Thyroid gland (tissue), 4 donors: ENCODE results near the gene ZNF598. TPM values are rescaled to one million over a fixed set of nuclear protein-coding genes. Genes with fewer than 3 reads are reported as not detected.
"Not testable (repeated sequence)": the region's sequence is repeated elsewhere in the genome, so short reads cannot be mapped to it uniquely, and the experiment has no call there.

Experiments used
- DNase-seq, 2 donors: peaks; one replicate each; pipeline ENCODE4 v3.0.0-alpha.2; 2019
- H3K27ac ChIP-seq, 3 donors: fragments of 200-600 bp; sonication (generic); 1 replicate in 2 of 3; 2 replicates in 1 of 3; pipeline ENCODE4 v1.5.1; 2016 to 2019; ENCODE audit warnings: mild to moderate bottlenecking in 1 of 3, moderate library complexity in 1 of 3
- H3K27me3 ChIP-seq: fragments of 200-600 bp; sonication (generic); one replicate; pipeline ENCODE4 v1.5.1; 2019
- H3K36me3 ChIP-seq, 2 donors: fragments of 200-600 bp; sonication (generic); one replicate each; pipeline ENCODE4 v1.5.1; 2016 to 2019
- H3K4me1 ChIP-seq, 2 donors: fragments of 200-600 bp; sonication (generic); one replicate each; pipeline ENCODE4 v1.5.1; 2017 to 2019
- H3K4me3 ChIP-seq, 3 donors: fragments of 200-600 bp; sonication (generic); replicated peaks in 1 of 3; 1 replicate in 2 of 3; 2 replicates in 1 of 3; pipeline ENCODE4 v1.5.1; 2016; ENCODE audit warnings: mild to moderate bottlenecking in 1 of 3
- H3K9me3 ChIP-seq: fragments of 200-600 bp; sonication (generic); one replicate; pipeline ENCODE4 v1.5.1; 2017
- POLR2A ChIP-seq, 2 donors: fragments of 450-650 bp; IDR thresholded peaks; one replicate each; pipeline ENCODE4 v1.6.1; 2017; ENCODE audit warnings: antibody characterized with exemption in 2 of 2, mild to moderate bottlenecking in 2 of 2, moderate library complexity in 1 of 2
- WGBS, 2 donors: methylation state at CpG; one replicate each; pipeline ENCODE4 v1.1.5; 2017; 5-methylcytosine and 5-hydroxymethylcytosine counted together
- intact Hi-C: fragments of 100-400 bp; cut with DNase I; formaldehyde crosslinking; loops from one replicate; pipeline ENCODE4 v1.15.1; 2023
- total RNA-seq, 4 donors: library from RNA; depleted of rRNA; stranded (reverse); fragments of >200 nt; gene quantifications; one replicate each; pipeline ENCODE4 v1.2.3, GENCODE V29; 2016
- TF ChIP-seq, protein P1 (sequence below), 6 experiments: fragments of 200-600 bp in 3 of 6; fragments of 450-650 bp in 3 of 6; sonication (generic) in 3 of 6; IDR thresholded peaks; one replicate each; pipeline ENCODE4 v1.5.1; 2016 to 2019; ENCODE audit warnings: antibody characterized with exemption in 6 of 6, mild to moderate bottlenecking in 2 of 6, inconsistent platforms in 1 of 6, moderate library complexity in 1 of 6

The ZNF598 gene
- total RNA-seq, 4 donors from 2014 or later = 19.0 to 38.4 (median 27.4) TPM

- WGBS, 2 donors = 2 to 4% methylated on average over 5 to 11 of the region's 33 CpGs
- DNase-seq = peak; percentile 29 to 63
- no peak within 1 kb of the TSS for H3K27ac ChIP-seq
- intact Hi-C loops = no loop called here
- H3K4me1 ChIP-seq = peaks cover 6 to 29% of the 10 kb centered on the region in 2 donors
- H3K27me3 ChIP-seq = peaks cover 7% of the 10 kb centered on the region
- H3K4me3 ChIP-seq = no peak within 1 kb of the TSS
- TF ChIP-seq, protein P1, sequence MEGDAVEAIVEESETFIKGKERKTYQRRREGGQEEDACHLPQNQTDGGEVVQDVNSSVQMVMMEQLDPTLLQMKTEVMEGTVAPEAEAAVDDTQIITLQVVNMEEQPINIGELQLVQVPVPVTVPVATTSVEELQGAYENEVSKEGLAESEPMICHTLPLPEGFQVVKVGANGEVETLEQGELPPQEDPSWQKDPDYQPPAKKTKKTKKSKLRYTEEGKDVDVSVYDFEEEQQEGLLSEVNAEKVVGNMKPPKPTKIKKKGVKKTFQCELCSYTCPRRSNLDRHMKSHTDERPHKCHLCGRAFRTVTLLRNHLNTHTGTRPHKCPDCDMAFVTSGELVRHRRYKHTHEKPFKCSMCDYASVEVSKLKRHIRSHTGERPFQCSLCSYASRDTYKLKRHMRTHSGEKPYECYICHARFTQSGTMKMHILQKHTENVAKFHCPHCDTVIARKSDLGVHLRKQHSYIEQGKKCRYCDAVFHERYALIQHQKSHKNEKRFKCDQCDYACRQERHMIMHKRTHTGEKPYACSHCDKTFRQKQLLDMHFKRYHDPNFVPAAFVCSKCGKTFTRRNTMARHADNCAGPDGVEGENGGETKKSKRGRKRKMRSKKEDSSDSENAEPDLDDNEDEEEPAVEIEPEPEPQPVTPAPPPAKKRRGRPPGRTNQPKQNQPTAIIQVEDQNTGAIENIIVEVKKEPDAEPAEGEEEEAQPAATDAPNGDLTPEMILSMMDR (IDR thresholded peaks at IDR 0.05) = no peak
- TF ChIP-seq POLR2A (IDR thresholded peaks at IDR 0.05) = no peak
- H3K36me3 ChIP-seq = no peaks in the 10 kb centered on the region
- no peaks in the 10 kb centered on the region for H3K9me3 ChIP-seq
Observed at GRCh38 chr16:2019518-2019920, 9.9 kb upstream of the ZNF598 start, which contains the start of gene NPW. TSS of gene NPW (plus strand) at chr16:2019785.

- Histone ChIP-seq H3K4me3 (no peak overlapping the region), H3K27me3 (peaks cover 7% of the 10 kb centered on the region), H3K4me1 (peaks cover 0 to 16% of the 10 kb centered on the region in 2 donors), H3K9me3 (no peaks in the 10 kb centered on the region), H3K27ac (no peak overlapping the region), H3K36me3 (no peaks in the 10 kb centered on the region)
- intact Hi-C loops = no loop called here
- WGBS, 2 donors = 38 to 51% methylated on average over 7 to 10 of the region's 13 CpGs
- no peak for DNase-seq
- TF ChIP-seq, protein P1 (IDR thresholded peaks at IDR 0.05) = peak in 1 of 6 experiments; percentile 13
- no peak for TF ChIP-seq POLR2A (IDR thresholded peaks at IDR 0.05)
Observed at GRCh38 chr16:2016407-2016922, 6.8 kb upstream of the ZNF598 start.

DNA sequence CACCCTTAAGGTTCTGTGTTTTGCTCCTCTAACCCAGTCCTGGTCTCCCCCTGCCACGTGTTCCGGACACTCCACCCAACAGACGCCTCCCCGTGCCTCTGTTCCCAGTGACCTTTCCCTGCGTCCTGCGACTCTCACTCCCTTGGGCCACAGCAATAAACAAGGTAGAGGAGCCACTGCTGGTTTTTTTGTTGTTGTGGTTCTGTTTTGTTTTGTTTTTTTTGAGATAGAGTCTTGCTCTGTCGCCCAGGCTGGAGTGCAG is 6.3 kb upstream of the ZNF598 start:
- WGBS, 2 donors = 85 to 88% methylated on average over 7 of the region's 7 CpGs
- Histone ChIP-seq H3K4me3 (no peak overlapping the region), H3K9me3 (no peaks in the 10 kb centered on the region), H3K4me1 (peaks cover 0 to 16% of the 10 kb centered on the region in 2 donors), H3K27ac (no peak overlapping the region), H3K27me3 (peaks cover 7% of the 10 kb centered on the region), H3K36me3 (no peaks in the 10 kb centered on the region)
- DNase-seq = no peak
- no peak for TF ChIP-seq POLR2A (IDR thresholded peaks at IDR 0.05)
- TF ChIP-seq, protein P1 (IDR thresholded peaks at IDR 0.05) = no peak
- intact Hi-C loops = no loop called here

DNA sequence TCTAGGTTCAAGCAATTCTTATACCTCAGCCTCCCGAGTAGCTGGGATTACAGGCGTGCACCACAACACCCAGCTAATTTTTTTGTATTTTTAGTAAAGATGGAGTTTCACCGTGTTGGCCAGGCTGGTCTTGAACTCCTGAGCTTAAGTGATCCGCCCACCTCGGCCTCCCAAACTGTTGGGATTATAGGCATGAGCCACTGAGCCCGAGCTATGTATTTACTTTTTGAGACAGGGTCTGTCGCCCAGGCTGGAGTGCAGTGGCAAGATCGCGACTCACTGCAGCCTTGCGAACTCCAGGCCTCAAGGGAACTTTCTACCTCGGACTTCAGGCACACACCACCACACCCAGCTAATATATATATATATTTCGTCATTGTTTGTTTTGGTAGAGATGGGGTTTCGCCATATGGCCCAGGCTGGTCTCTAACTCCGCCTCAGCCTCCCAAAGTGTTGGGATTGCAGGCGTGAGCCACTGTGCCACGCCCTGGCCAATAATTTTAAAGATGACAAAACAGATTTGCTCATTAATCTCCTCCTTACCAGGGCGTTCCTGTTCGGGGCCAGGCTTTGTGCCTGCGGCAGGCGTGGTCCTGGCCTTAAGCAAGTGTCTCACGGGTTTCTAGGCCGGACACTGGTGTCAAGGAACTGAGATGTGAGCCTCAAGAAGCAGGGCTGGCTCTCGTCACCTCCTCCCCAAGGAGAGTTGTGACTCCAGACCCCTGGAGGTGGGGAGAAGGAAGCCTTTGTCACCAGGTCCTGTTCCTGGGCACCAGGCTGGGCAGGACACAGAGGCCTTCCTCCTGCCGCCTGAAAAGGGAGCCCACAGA is 5.7 kb upstream of the ZNF598 start:
- intact Hi-C loops = no loop called here
- Histone ChIP-seq H3K4me1 (peaks cover 3 to 13% of the 10 kb centered on the region in 2 donors), H3K27ac (no peak overlapping the region), H3K36me3 (no peaks in the 10 kb centered on the region), H3K4me3 (no peak overlapping the region), H3K27me3 (peaks cover 4% of the 10 kb centered on the region), H3K9me3 (no peaks in the 10 kb centered on the region)
- 82 to 83% methylated on average over 20 to 23 of the region's 24 CpGs for WGBS, 2 donors
- DNase-seq = no peak
- TF ChIP-seq POLR2A (IDR thresholded peaks at IDR 0.05) = no peak
- TF ChIP-seq, protein P1 (IDR thresholded peaks at IDR 0.05) = no peak

DNA sequence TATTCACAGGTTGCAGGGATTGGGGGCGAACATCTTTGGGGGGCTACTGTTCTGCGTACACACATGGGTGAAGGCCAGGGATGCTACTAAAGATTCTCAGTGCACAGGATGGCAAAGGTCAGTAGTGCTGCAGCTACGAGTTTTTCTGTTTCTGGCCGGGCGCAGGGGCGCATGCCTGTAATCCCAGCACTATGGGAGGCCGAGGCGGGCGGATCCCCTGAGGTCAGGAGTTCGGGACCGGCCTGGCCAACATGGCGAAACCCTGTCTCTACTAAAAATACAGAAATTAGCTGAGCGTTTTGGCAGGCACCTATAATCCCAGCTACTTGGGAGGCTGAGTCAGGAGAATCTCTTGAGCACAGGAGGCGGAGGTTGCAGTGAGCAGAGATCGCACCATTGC is 3.9 kb upstream of the ZNF598 start:
- H3K36me3 ChIP-seq = no peaks in the 10 kb centered on the region
- intact Hi-C loops = no loop called here
- 91% methylated on average over 13 to 15 of the region's 15 CpGs for WGBS, 2 donors
- H3K9me3 ChIP-seq = no peaks in the 10 kb centered on the region
- peaks cover 10 to 11% of the 10 kb centered on the region in 2 donors for H3K4me1 ChIP-seq
- no peak overlapping the region for H3K4me3 ChIP-seq
- no peak for DNase-seq
- no peak overlapping the region for H3K27ac ChIP-seq
- no peaks in the 10 kb centered on the region for H3K27me3 ChIP-seq
- TF ChIP-seq, protein P1 (IDR thresholded peaks at IDR 0.05) = no peak
- TF ChIP-seq POLR2A (IDR thresholded peaks at IDR 0.05) = no peak

- intact Hi-C loops, H3K36me3 ChIP-seq, DNase-seq, H3K4me3 ChIP-seq, H3K27me3 ChIP-seq, H3K27ac ChIP-seq, H3K9me3 ChIP-seq: not testable (repeated sequence)
- 85 to 86% methylated on average over 9 of the region's 9 CpGs for WGBS, 2 donors
- H3K4me1 ChIP-seq = peaks cover 21 to 28% of the 10 kb centered on the region in 2 donors
Observed at GRCh38 chr16:2011726-2012125, 2.1 kb upstream of the ZNF598 start.
